Hematopoietic multipotent progenitor cell treated with erythropoietin and hydrocortisone succinate and interleukin-3 and kit ligand, for 6 days (in vitro differentiated cells): ENCODE data around the gene PARP1.
A peak's percentile ranks its signal among the peaks of the same experiment; 100 is the strongest.
"Not testable (repeated sequence)": the region's sequence is repeated elsewhere in the genome, so short reads cannot be mapped to it uniquely, and the experiment has no call there.

Experiments used
- DNase-seq: peaks from one replicate; pipeline ENCODE4 v3.0.0-alpha.2; 2015

PARP1 gene

GRCh38 chr1:226428791-226429461 lies 21.0 kb upstream of the PARP1 start:
- no peak for DNase-seq

- DNase-seq: no peak
These were observed 20.5 kb upstream of the PARP1 start for GRCh38 chr1:226428348-226428747.

DNA sequence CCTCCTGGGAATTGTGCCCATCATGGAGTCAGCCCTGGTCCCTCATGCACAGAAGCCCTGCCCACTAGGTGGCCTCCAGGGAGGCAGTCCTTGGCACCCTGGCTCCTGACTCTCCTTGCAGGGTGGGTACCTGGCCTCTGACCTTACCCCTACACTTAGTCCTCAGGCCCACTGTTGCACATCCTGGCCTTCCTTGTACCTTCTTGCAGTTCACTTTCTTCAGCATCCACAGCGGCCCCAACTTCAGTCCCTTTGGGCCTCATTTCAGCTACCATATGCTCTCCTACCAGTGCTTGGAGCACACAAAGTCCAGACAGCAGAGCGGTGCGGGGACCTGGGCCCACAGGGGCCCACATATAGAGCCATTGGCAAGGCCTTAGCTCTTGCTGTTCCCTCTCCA lies 19.2 kb upstream of the PARP1 start:
- no peak for DNase-seq

DNA sequence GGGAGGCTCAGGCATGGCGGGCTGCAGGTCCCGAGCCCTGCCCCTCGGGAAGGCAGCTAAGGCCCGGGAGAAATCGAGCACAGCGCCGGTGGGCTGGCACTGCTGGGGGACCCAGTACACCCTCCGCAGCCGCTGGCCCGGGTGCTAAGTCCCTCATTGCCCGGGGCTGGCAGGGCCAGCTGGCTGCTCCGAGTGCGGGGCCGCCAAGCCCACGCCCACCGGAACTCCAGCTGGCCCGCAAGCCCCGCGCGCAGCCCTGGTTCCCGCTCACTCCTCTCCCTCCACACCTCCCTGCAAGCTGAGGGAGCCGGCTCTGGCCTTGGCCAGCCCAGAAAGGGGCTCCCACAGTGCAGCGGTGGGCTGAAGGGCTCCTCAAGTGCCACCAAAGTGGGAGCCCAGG lies 18.5 kb upstream of the PARP1 start:
- DNase-seq: not testable (repeated sequence)

GRCh38 chr1:226425431-226426031 lies 17.6 kb upstream of the PARP1 start:
- peak; percentile 42 for DNase-seq

DNA sequence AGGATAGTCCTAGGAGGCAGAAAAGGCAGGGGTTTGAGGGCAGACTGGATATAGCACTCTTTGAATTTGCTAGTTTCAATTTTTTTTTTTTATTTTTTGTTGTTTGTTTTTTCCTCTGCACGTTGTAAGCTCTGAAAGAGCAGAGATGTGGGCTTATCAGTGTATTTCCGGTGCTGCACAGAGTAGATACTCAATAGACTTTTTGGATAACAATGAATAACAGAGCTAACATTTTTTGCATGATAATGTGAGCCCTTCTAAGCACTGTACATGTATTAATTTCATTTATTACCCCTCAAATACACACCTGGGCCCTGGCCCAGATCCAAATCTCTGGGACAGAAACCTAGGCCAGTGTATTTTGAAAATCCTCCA lies 17.1 kb upstream of the PARP1 start:
- peak; percentile 39 for DNase-seq

GRCh38 chr1:226424221-226425003 lies 16.5 kb upstream of the PARP1 start:
- peak; percentile 71 for DNase-seq

GRCh38 chr1:226422478-226422877 lies 14.6 kb upstream of the PARP1 start:
- no peak for DNase-seq

GRCh38 chr1:226420897-226421296 lies 13.0 kb upstream of the PARP1 start:
- DNase-seq: no peak

- DNase-seq: no peak
These were observed 12.4 kb upstream of the PARP1 start for GRCh38 chr1:226420328-226420727.

GRCh38 chr1:226419284-226420029 lies 11.6 kb upstream of the PARP1 start:
- no peak for DNase-seq

DNA sequence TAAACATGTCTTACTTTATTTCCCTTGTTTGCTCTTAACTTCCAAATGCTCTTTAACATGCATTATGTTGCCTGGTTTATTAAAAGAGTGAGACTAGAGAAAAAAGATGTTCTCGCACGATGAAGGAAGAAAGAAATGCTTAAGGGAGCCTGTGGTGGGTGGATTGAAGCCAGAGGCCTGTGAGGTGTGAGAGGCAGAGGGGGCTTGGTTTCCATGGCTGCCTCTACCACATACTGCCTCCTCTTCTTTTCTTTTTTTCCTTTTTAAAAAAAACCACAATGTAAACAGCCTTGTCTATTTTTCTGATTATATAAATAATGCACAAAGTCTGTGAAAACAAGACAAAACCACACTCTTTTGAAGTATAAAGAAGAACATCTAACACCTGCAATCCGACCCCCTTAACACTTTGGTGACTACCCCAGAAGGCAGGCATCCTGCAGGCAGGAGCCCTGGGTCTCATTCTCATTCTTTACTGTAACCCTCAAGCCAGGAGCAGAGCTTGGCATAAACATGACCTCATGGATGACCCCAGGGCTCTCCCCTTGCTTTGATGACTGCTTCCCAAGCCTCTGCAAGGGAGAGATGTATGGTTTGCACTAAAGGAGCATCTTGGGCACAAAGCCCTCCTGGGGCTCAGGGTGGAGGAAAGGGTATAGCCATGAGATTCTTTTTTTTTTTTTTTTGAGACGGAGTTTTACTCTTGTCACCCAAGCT lies 10.1 kb upstream of the PARP1 start:
- DNase-seq: no peak

- DNase-seq: no peak
These were observed 9.5 kb upstream of the PARP1 start for GRCh38 chr1:226417350-226417749.

DNA sequence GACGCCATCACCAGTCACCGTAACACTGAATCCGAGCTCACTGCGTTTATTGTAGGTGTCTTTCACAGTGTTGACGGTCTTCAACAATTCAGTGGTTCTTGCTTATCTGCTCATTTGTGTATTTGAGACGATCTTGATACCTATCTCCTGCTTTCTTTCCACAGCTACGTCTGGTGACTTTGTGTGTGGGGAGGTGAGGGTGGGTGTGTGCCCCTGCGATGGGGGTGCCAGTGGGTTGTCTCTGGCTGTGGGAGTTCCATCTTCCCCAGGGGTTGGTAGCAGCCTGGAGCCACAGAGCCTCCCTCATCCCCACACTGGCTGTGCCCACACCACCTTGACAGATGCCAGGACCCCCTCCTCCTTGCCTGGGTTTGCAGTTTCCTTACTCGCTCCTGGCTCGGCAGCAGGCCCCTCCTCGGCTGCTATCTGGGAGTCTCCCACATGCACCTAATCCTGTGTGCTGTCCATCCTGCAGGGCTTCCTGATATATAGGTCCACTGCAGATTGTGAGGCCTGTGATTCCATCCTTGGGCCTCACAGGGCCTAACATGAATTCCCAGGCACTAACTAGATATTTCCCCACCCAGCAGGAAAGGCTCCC lies 6.3 kb upstream of the PARP1 start:
- no peak for DNase-seq

DNA sequence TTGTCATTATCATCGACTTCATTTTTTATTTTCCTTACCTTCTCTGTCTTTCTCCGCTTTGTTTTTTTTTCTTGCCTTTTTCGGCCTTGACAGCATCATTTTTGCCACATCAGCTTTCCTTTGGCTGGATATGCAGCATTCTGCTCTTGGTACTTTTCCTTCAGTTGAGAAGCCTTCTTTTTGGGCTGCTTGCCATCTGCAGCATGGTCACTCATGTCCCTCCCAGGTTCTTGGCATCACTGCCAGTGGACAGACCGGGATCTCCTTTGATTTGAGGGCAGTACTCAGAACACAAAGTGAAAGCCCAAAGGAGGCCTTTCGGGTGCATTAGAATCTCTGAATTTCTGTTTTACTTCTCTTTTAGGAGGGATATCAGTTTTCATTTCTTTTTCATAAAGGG lies 3.7 kb upstream of the PARP1 start:
- no peak for DNase-seq

GRCh38 chr1:226410958-226411357 lies 3.1 kb upstream of the PARP1 start:
- DNase-seq: no peak

DNA sequence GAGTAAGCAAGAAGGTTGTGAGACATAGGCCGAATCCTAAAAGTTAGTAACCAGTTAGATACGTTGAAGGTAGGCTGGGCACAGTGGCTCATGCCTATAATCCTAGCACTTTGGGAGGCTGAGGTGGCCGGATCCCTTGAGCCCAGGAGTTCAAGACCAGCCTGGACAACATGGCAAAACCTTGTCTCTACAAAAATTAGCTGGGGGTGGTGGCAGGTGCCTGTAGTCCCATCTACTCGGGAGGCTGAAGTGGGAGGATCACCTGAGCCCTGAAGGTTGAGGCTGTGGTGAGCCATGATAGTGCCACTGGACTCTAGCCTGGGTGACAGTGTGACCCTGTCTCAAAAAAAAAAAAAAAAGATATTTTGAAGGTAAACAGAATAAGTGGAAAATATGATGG lies 1.5 kb upstream of the PARP1 start:
- DNase-seq: no peak

GRCh38 chr1:226408285-226409184 lies 642 bp upstream of the PARP1 start:
- no peak for DNase-seq

DNA sequence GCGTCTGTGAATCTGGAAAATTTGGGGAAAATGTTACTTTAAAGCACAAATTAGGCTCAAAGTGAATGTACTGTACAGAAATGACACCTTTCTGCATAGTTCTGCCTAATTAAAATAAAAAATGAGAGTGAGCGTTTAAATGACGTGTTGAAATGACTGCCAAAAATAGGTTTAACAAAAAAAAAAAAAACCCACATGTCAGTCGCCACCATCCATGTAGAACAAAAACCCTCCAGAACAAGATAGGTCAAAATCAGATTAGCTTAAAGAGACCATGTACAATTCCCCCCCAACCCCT lies 745 bp downstream of the PARP1 start:
- DNase-seq: no peak

- peak; percentile 59 for DNase-seq
These were observed 1.5 kb downstream of the PARP1 start for GRCh38 chr1:226406401-226406881.

- DNase-seq: peak; percentile 55
These were observed 2.4 kb downstream of the PARP1 start for GRCh38 chr1:226405411-226405988.
